Omental fat pad (tissue), 4 donors: ENCODE results near the gene PPP1R14C. TPM values are rescaled to one million over a fixed set of nuclear protein-coding genes. Genes with fewer than 3 reads are reported as not detected.

ENCODE experiments used
- ATAC-seq: fragments of 150-250 bp; one replicate; pipeline ENCODE4 v1.9.1; 2016; ENCODE audit warnings: mild to moderate bottlenecking, moderate library complexity; ENCODE audit not compliant: low FRiP score
- DNase-seq: peaks from one replicate; pipeline ENCODE4 v3.0.0-alpha.2; 2019; ENCODE audit warnings: low spot score
- total RNA-seq, 4 donors: library from RNA; depleted of rRNA; stranded (reverse); fragments of >200 nt; gene quantifications; one replicate each; pipeline ENCODE4 v1.1.0, GENCODE V29; 2016
- TF ChIP-seq, protein P1 (sequence below), 3 donors: fragments of 450-650 bp; IDR thresholded peaks; one replicate each; pipeline ENCODE4 v1.5.1; 2016 to 2017; ENCODE audit warnings: antibody characterized with exemption in 3 of 3, mild to moderate bottlenecking in 3 of 3, moderate library complexity in 2 of 3

PPP1R14C gene
- total RNA-seq, 4 donors from 2014 or later = 0.31 to 1.1 TPM; not detected in 2

DNA sequence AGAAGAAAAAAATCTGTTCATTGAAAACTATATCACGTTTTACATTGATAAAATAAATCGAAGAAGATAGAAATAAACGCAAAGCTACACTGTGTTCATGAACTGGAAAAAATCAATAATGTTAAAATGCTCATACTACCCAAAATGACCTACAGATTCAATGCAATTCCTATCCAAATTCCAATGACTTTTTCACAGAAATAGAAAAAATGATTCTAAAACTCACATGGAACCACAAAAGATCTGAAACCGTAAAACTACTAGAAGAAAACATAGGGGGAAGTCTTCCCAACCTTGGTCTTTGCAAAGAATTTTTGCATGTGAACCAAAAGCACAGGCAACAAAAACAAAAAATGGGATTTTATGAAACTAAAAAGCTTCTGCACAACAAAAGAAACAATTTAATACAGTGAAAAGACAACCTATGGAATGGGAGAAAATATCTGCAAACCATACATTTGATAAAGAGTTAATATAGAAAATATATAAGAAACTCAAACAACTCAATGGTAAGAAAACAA, 40.0 kb upstream of the PPP1R14C start:
- no peak for ATAC-seq
- no peak for DNase-seq
- TF ChIP-seq, protein P1, sequence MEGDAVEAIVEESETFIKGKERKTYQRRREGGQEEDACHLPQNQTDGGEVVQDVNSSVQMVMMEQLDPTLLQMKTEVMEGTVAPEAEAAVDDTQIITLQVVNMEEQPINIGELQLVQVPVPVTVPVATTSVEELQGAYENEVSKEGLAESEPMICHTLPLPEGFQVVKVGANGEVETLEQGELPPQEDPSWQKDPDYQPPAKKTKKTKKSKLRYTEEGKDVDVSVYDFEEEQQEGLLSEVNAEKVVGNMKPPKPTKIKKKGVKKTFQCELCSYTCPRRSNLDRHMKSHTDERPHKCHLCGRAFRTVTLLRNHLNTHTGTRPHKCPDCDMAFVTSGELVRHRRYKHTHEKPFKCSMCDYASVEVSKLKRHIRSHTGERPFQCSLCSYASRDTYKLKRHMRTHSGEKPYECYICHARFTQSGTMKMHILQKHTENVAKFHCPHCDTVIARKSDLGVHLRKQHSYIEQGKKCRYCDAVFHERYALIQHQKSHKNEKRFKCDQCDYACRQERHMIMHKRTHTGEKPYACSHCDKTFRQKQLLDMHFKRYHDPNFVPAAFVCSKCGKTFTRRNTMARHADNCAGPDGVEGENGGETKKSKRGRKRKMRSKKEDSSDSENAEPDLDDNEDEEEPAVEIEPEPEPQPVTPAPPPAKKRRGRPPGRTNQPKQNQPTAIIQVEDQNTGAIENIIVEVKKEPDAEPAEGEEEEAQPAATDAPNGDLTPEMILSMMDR (IDR thresholded peaks at IDR 0.05) = no peak

DNA sequence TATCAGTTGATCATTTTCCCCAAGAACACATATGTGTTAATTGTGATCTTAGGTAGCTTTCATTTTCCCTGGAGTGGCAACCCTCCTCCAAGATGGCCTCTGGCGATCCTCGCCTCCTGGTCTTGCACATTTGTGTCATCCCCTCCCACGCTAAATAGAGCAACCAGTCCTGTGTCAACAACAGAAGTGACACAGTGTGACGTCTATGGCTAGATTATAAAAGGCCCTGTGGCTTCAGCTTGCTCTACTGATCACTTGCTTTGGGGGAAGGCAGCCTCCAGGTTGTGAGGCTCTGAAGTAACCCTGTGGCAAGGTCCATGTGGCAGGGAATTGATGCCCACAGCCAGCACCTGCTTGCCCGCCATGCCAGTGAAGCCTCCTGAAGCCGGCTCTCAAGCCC, 30.6 kb upstream of the PPP1R14C start:
- TF ChIP-seq, protein P1 (IDR thresholded peaks at IDR 0.05) = no peak
- DNase-seq = no peak
- ATAC-seq = no peak

DNA sequence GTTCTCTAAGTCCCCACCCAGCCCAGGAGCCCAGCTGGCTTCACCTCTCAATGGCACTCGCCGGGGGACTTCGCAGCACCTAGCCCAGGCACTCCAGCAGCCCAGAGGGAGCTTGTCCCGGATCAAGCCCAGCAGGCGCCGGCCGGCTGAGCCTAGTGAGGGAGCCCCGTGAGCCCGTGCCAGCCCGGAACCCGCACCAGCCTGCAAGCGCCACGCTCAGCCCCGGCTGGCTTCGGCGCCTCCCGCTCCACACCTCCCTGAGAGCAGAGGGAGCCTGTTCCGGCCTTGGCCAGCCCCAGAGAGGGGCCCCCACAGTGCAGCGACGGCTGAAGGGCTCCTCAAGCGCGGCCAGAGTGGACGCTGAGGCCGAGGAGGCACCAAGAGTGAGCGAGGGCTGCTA, 27.1 kb upstream of the PPP1R14C start:
- DNase-seq (no peak), ATAC-seq (no peak)
- TF ChIP-seq, protein P1 (IDR thresholded peaks at IDR 0.05) = no peak

DNA sequence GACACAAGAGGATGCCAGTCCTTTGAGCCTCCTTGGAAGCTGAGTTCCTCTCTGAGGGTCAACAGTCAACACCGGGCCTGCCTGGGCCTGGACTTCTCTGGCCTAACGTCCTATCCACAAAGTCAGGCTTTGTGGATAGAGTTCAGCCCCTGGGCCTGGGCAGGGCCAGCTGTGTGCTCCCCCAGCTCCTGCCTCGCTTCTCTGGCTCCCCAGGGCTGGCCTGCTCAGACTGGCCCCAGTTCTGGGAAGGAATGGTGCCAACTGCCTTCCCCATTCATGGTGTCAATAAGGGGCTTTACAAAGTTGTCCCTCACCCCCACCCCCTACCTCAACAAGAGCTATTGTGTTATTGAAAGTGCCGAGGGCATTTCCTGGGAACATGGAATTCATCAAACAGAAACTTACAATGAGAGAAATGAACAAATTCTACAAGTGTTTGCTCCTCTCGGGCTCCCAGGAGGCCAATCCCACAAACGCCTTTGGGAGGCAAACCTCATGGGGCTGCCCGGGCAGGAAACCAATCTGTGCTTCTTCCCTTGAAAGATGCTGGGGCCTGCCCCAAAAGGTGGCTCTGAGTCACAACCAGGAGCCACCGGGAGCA, 26.5 kb upstream of the PPP1R14C start:
- TF ChIP-seq, protein P1 (IDR thresholded peaks at IDR 0.05) = no peak
- DNase-seq (no peak), ATAC-seq (no peak)

DNA sequence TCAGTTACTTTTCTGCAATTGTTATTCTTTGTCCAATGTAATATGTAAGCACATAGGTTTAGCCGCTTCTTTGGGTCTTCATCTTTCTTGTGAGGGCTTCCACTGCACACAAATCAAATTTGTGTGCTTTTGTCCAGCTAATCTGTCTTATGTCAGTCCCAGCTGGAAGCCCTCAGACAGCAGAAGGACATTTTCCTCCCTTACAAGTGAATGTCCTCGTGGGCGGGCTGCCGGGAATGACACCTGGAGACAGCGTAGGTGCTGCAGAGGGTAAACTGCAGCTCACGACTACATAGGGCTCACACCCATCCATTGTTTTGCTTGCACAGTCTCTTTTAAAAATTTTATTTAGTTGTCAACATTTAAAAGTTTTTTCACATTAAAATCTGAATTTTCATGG, 24.6 kb upstream of the PPP1R14C start:
- TF ChIP-seq, protein P1 (IDR thresholded peaks at IDR 0.05) = no peak
- DNase-seq = no peak
- no peak for ATAC-seq

DNA sequence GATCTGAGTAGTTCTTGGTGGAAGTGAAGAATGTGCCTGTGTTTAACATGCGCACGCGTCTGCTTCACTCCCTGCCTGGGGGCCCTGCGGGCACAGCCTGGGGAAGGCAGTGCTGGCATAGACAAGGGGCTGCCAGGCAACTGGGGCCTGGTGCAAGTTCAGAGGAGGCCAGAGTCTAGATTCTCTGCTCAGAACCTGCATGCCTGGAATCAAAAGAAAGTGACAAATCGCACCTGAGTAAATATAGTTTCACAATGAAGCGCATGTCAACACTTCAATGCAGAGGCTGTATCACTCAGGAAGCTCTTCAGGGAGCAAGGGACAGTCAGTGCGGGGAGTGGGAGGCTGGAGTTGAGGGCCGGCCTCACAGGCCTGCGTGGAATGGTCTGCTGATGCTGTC, 24.2 kb upstream of the PPP1R14C start:
- ATAC-seq = no peak
- TF ChIP-seq, protein P1 (IDR thresholded peaks at IDR 0.05) = no peak
- no peak for DNase-seq

DNA sequence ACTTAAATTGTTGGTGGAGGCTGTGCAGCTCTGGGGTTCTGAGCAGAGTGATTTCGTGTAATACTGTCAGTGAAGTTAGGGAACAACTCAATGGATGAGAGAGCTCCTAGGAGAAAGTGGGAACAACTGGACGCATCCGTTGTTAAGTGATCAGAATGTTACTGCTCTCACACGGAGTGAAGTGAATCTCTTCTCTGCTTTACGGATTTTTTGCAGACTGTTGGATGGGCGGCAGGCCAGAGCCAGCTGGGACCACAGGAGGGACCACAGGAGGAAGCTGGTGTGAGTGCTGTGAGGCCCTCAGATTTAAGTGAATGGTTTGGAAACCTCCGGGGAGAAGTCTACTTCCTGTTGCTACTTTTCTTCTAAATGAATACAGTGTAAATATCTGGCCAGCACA, 23.7 kb upstream of the PPP1R14C start:
- TF ChIP-seq, protein P1 (IDR thresholded peaks at IDR 0.05) = no peak
- ATAC-seq (no peak), DNase-seq (no peak)
